C4-2B (cell line): ENCODE results near the gene FCMR.

Source experiments
- ZFX ChIP-seq: fragments of 450-650 bp; IDR thresholded peaks from 2 replicates; pipeline ENCODE4 v1.6.1; 2017
- TF ChIP-seq, protein P1 (sequence below): fragments of 450-650 bp; conservative IDR thresholded peaks from 2 replicates; pipeline ENCODE4 v1.5.1; 2017; ENCODE audit warnings: mild to moderate bottlenecking

DNA sequence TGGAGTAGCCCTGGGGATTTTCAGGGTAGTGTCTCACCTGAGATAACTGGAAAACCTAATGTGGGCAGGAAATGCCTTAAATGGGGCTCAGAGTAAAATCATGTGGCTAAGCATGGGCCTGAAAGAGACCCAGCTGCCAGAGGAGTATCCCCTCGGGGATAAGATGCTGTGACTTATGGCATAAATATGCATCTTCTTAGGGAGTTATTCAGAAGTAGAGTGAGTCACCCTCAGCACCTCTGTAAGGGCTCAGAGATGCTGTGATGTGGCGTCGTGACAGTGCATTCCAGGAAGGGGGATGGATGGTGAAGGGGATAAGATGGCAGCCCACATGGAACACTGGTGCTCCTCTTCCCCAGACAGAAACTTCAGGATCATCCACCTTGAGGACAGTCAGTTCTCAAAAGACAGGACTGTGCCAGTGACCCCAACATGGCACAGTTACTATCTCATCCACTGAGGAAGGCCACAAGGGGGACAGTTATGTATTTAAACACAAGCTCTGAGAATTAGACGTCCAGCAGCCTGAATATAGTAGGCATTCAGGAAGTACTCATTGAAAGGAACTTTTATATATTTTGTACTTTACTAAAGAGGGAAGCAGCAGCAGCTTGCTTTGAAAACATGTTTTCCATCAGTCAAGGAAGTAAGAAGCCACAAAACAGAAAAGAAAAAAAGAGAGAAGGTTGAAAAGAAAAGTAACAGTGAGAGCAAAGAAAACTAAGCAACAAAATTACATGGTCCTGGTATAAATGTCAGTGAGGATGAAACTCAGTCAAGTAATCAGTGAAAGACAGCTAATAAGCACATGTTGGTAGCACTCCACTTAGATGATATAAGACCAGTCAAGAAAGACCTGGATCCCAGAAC, 16.2 kb downstream of the FCMR start:
- TF ChIP-seq, protein P1, sequence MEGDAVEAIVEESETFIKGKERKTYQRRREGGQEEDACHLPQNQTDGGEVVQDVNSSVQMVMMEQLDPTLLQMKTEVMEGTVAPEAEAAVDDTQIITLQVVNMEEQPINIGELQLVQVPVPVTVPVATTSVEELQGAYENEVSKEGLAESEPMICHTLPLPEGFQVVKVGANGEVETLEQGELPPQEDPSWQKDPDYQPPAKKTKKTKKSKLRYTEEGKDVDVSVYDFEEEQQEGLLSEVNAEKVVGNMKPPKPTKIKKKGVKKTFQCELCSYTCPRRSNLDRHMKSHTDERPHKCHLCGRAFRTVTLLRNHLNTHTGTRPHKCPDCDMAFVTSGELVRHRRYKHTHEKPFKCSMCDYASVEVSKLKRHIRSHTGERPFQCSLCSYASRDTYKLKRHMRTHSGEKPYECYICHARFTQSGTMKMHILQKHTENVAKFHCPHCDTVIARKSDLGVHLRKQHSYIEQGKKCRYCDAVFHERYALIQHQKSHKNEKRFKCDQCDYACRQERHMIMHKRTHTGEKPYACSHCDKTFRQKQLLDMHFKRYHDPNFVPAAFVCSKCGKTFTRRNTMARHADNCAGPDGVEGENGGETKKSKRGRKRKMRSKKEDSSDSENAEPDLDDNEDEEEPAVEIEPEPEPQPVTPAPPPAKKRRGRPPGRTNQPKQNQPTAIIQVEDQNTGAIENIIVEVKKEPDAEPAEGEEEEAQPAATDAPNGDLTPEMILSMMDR: no peak
- no peak for TF ChIP-seq ZFX
